ENCODE data around the gene CLDN5. TPM values are rescaled to one million over a fixed set of nuclear protein-coding genes. Genes with fewer than 3 reads are reported as not detected.
A peak's percentile ranks its signal among the peaks of the same experiment; 100 is the strongest.

Gene CLDN5
- total RNA-seq, 5 donors from 2014 or later (not counting 1 experiment from before 2014, with no cell fraction given), result 0.36 to 0.98 (median 0.85) TPM; not detected in 1

DNA sequence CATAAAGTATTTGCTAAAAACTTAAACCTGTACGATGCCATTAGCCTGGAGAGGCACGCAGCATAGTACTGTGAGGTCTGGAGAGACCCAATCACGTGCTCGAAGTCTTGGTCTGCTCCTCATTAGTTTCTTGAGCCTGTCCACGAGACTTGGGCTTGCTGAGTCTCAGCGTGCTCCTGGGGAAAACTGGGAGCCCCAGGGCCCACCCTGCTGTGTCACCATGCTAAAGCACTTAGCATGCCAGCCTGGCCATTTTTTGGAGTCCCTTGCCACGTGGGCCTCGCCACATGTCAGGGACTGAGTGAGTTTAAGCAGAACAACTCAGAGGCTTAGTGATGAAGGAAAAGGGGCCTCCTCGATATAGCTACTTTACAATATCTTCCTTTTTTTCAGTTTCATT lies 41.9 kb downstream of the CLDN5 start:
- POLR2A ChIA-PET, result no interaction called here
- H3K36me3 ChIP-seq (ENCODE audit: control insufficient read depth in 2 of 2, extremely low read depth in 1 of 2, insufficient read depth in 1 of 2, low read length in 1 of 2), result no peaks in the 10 kb centered on the region
- CTCF ChIA-PET, result no interaction called here
- no peaks in the 10 kb centered on the region for H3K9me3 Mint-ChIP-seq
- H3K4me3 Mint-ChIP-seq, result no peak overlapping the region
- peaks cover 9 to 10% of the 10 kb centered on the region in 2 experiments for H3K4me1 ChIP-seq (ENCODE audit: control insufficient read depth in 1 of 2, extremely low read depth in 1 of 2, insufficient read depth in 2 of 2, low read length in 2 of 2)
- ATAC-seq (replicated peaks in 1 of 4) (no peak), DNase-seq (no peak)
- no peaks in the 10 kb centered on the region for H3K36me3 Mint-ChIP-seq
- no peaks in the 10 kb centered on the region for H3K27me3 Mint-ChIP-seq
- peaks cover 16 to 18% (median 17%) of the 10 kb centered on the region in 3 donors for H3K4me1 Mint-ChIP-seq
- no peaks in the 10 kb centered on the region for H3K27me3 ChIP-seq (replicated peaks in 1 of 2; ENCODE audit: control insufficient read depth in 2 of 2, extremely low read depth in 1 of 2, insufficient read depth in 2 of 2, low read length in 1 of 2)
- no peak overlapping the region for H3K27ac Mint-ChIP-seq
- H3K27ac ChIP-seq (ENCODE audit: low read length), result no peak overlapping the region
- no peak overlapping the region for H3K4me3 ChIP-seq (ENCODE audit: control insufficient read depth in 1 of 2, extremely low read depth in 1 of 2, low read length in 1 of 2)
- no peaks in the 10 kb centered on the region for H3K9me3 ChIP-seq
- WGBS (ENCODE audit: insufficient coverage), result 96% methylated on average over 6 of the region's 9 CpGs

DNA sequence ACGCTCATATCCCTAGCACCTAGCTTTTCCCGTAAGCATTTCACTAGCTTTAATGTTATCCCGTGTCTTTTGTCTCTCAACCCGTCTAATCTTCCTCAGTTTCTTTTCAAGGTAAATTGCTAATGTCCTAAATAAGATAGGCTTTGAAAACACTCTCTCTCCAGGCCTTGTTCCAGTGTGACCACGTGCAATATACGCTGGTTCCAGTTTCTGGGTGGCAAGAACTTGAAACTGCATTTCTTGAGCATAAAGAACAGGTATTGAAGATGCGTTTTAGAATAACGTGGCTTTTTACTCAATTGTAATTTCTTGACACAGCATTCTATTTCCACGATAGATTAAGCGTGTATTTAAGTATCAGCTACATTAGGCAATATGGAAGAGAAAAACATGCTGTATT lies 43.4 kb downstream of the CLDN5 start:
- no peaks in the 10 kb centered on the region for H3K9me3 Mint-ChIP-seq
- H3K36me3 ChIP-seq (ENCODE audit: control insufficient read depth in 2 of 2, extremely low read depth in 1 of 2, insufficient read depth in 1 of 2, low read length in 1 of 2), result peaks cover 3 to 5% of the 10 kb centered on the region in 2 donors
- ATAC-seq (replicated peaks in 1 of 4) (no peak), DNase-seq (no peak)
- ChIA-PET CTCF (no interaction called here), POLR2A (no interaction called here)
- H3K36me3 Mint-ChIP-seq, result peaks cover 3% of the 10 kb centered on the region
- peaks cover 10 to 11% of the 10 kb centered on the region in 2 experiments for H3K4me1 ChIP-seq (ENCODE audit: control insufficient read depth in 1 of 2, extremely low read depth in 1 of 2, insufficient read depth in 2 of 2, low read length in 2 of 2)
- no peaks in the 10 kb centered on the region for H3K27me3 ChIP-seq (replicated peaks in 1 of 2; ENCODE audit: control insufficient read depth in 2 of 2, extremely low read depth in 1 of 2, insufficient read depth in 2 of 2, low read length in 1 of 2)
- no peaks in the 10 kb centered on the region for H3K27me3 Mint-ChIP-seq
- WGBS (ENCODE audit: insufficient coverage), result 84% methylated on average over 4 of the region's 10 CpGs
- no peak overlapping the region for H3K27ac Mint-ChIP-seq
- no peak overlapping the region for H3K4me3 ChIP-seq (ENCODE audit: control insufficient read depth in 1 of 2, extremely low read depth in 1 of 2, low read length in 1 of 2)
- H3K9me3 ChIP-seq, result no peaks in the 10 kb centered on the region
- H3K27ac ChIP-seq (ENCODE audit: low read length), result no peak overlapping the region
- H3K4me3 Mint-ChIP-seq, result peak overlapping the region; percentile 84 to 93 (median 93)
- peaks cover 26 to 28% (median 27%) of the 10 kb centered on the region in 3 donors for H3K4me1 Mint-ChIP-seq

DNA sequence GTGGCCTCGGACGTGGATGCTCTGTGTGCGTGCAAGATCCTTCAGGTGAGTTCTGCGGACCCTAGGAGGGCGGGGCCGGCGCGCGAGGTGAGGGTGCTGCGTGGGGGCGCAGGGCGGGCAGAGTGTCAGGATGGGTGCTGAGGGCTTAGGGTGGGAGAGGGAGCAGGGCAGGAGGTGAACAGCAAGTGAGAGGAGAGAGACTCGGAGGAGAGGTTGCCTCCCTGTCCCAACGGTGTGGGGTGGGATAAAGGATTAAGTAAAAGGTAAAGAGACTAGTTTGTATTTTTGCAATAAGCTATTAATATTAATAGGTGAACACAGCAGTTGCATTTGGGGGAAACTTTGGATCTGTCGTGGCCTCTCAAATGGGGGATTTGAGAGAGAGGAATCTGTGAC lies 44.0 kb downstream of the CLDN5 start:
- no peak overlapping the region for H3K27ac Mint-ChIP-seq
- POLR2A ChIA-PET, result interaction anchor here in 1 of 2 donors (0.6 to 0.7 kb wide), 2 partner anchors 382 to 1483 kb away, joined by 3 to 5 read pairs; no protein-coding TSS in a partner anchor
- ATAC-seq (replicated peaks in 1 of 4) (no peak), DNase-seq (peak in 2 of 35 experiments; percentile 6 to 7)
- H3K4me1 Mint-ChIP-seq, result peaks cover 32 to 34% (median 32%) of the 10 kb centered on the region in 3 donors
- under 1% methylated on average over 14 of the region's 15 CpGs for WGBS (ENCODE audit: insufficient coverage)
- Histone ChIP-seq H3K27ac (ENCODE audit: low read length) (peak overlapping the region; percentile 97), H3K4me1 (ENCODE audit: control insufficient read depth in 1 of 2, extremely low read depth in 1 of 2, insufficient read depth in 2 of 2, low read length in 2 of 2) (peaks cover 10 to 11% of the 10 kb centered on the region in 2 experiments), H3K36me3 (ENCODE audit: control insufficient read depth in 2 of 2, extremely low read depth in 1 of 2, insufficient read depth in 1 of 2, low read length in 1 of 2) (peaks cover 6 to 10% of the 10 kb centered on the region in 2 donors), H3K27me3 (replicated peaks in 1 of 2; ENCODE audit: control insufficient read depth in 2 of 2, extremely low read depth in 1 of 2, insufficient read depth in 2 of 2, low read length in 1 of 2) (no peaks in the 10 kb centered on the region), H3K9me3 (no peaks in the 10 kb centered on the region), H3K4me3 (ENCODE audit: control insufficient read depth in 1 of 2, extremely low read depth in 1 of 2, low read length in 1 of 2) (peak overlapping the region; percentile 71 to 86)
- CTCF ChIA-PET, result interaction anchor here in 1 of 2 donors (0.9 to 1.1 kb wide), 3 partner anchors 28 to 336 kb away, joined by 3 to 7 read pairs (median 6); partner anchors contain the start of gene ESS2
- peak overlapping the region; percentile 84 to 93 (median 93) for H3K4me3 Mint-ChIP-seq
- H3K36me3 Mint-ChIP-seq, result peaks cover 6% of the 10 kb centered on the region
- no peaks in the 10 kb centered on the region for H3K27me3 Mint-ChIP-seq
- no peaks in the 10 kb centered on the region for H3K9me3 Mint-ChIP-seq

DNA sequence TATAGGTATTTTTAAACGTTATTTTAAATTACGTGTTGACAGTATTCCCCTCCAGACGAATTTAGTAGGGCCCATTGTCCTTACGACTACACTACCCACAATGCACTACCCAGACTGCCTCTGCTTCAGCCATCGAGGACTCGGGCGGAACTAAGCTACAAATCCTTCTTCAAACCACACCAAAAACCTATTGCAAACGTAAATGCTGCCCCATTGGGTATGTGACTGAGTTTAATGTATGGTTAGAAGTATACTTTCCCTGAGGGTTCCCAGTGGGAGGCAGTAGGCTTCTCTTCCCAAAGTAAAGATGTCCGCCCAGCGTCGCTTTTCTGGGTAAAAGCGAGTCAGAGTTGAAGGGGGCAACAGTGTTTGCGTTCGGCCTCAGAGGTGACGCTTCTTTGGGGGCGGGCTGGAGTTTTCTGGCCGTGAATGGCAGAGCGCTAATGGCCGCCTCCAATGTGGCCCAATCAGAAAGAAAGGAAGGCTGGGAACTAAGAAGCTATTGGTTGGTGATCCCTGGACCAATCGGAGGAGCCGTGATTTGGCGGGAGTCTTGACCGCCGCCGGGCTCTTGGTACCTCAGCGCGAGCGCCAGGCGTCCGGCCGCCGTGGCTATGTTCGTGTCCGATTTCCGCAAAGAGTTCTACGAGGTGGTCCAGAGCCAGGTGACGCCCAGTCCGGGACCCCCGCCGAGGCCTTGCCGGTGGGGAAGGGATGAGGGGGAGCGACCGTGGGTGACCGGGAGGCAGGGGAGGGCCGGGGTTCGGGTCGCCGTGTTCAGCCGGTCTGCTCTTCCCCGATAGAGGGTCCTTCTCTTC lies 44.6 kb downstream of the CLDN5 start, which contains the start of gene CDC45:
CDC45 (plus strand) TSS at position 566 of the 818 bp plus-strand sequence; CDS start at position 615, 49 bp downstream.
- under 1% methylated on average over 41 of the region's 50 CpGs for WGBS (ENCODE audit: insufficient coverage)

DNA sequence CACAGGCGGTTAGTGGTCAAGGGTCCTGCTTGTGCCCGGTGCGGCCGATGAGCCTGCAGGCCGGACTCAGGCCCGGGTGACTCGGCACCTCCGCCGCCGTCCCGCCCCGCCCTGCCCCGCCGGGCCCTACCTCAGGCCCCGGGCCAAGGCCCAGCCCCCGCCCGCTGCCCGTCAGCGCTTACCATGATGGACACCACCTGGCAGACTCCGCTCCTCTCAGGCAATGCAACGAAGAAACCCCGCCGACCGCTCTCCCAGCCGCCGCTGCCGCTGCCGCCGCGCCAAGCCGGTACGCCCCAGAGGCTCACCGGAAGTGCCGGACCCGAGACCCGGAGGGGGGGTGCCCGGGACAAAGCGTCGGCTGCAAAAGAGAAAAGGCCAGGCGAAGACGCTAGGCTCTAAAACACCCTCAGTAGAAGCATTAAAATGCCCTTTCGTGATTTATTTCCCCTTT lies 45.3 kb downstream of the CLDN5 start, which contains the start of gene UFD1:
UFD1 (minus strand) TSS at position 293 of the 454 bp plus-strand sequence; CDS start at position 185, 108 bp downstream.
- CTCF ChIA-PET, result interaction anchor here in 1 of 2 donors (0.5 to 2.2 kb wide), 5 partner anchors 34 to 456 kb away, joined by 3 to 7 read pairs (median 6); partner anchors contain the start of gene ESS2
- POLR2A ChIA-PET, result no interaction called here
- H3K4me1 Mint-ChIP-seq, result peaks cover 33 to 36% (median 36%) of the 10 kb centered on the region in 3 donors
- Histone ChIP-seq H3K27ac (ENCODE audit: low read length) (peak within 1 kb of the TSS; percentile 97), H3K4me3 (ENCODE audit: control insufficient read depth in 1 of 2, extremely low read depth in 1 of 2, low read length in 1 of 2) (peak within 1 kb of the TSS; percentile 71 to 86), H3K9me3 (no peaks in the 10 kb centered on the region), H3K27me3 (replicated peaks in 1 of 2; ENCODE audit: control insufficient read depth in 2 of 2, extremely low read depth in 1 of 2, insufficient read depth in 2 of 2, low read length in 1 of 2) (no peaks in the 10 kb centered on the region), H3K4me1 (ENCODE audit: control insufficient read depth in 1 of 2, extremely low read depth in 1 of 2, insufficient read depth in 2 of 2, low read length in 2 of 2) (peaks cover 11 to 13% of the 10 kb centered on the region in 2 experiments), H3K36me3 (ENCODE audit: control insufficient read depth in 2 of 2, extremely low read depth in 1 of 2, insufficient read depth in 1 of 2, low read length in 1 of 2) (peaks cover 12 to 18% of the 10 kb centered on the region in 2 donors)
- ATAC-seq (replicated peaks in 1 of 4) (peak; percentile 58 to 68 (median 63)), DNase-seq (peak; percentile 64 to 85 (median 74))
- under 1% methylated on average over 38 of the region's 42 CpGs for whole genome bisulfite sequencing (ENCODE audit: insufficient coverage)
- peaks cover 10% of the 10 kb centered on the region for H3K36me3 Mint-ChIP-seq
- H3K4me3 Mint-ChIP-seq, result peak within 1 kb of the TSS; percentile 84 to 93 (median 93)
- no peaks in the 10 kb centered on the region for H3K27me3 Mint-ChIP-seq
- peak within 1 kb of the TSS; percentile 100 for H3K27ac Mint-ChIP-seq
- H3K9me3 Mint-ChIP-seq, result no peaks in the 10 kb centered on the region

More for the DNA sequence above, 44.6 kb downstream of the CLDN5 start, which contains the start of gene CDC45:
- Mint-ChIP-seq H3K4me3 (peak within 1 kb of the TSS; percentile 84 to 93 (median 93)), H3K27me3 (no peaks in the 10 kb centered on the region), H3K27ac (peak within 1 kb of the TSS; percentile 100), H3K4me1 (peaks cover 33 to 36% (median 33%) of the 10 kb centered on the region in 3 donors), H3K36me3 (peaks cover 7% of the 10 kb centered on the region), H3K9me3 (no peaks in the 10 kb centered on the region)
- peak; percentile 86 to 97 (median 92) for DNase-seq
- Histone ChIP-seq H3K4me3 (ENCODE audit: control insufficient read depth in 1 of 2, extremely low read depth in 1 of 2, low read length in 1 of 2) (peak within 1 kb of the TSS; percentile 71 to 86), H3K27ac (ENCODE audit: low read length) (peak within 1 kb of the TSS; percentile 97), H3K9me3 (no peaks in the 10 kb centered on the region), H3K4me1 (ENCODE audit: control insufficient read depth in 1 of 2, extremely low read depth in 1 of 2, insufficient read depth in 2 of 2, low read length in 2 of 2) (peaks cover 11 to 12% of the 10 kb centered on the region in 2 experiments), H3K36me3 (ENCODE audit: control insufficient read depth in 2 of 2, extremely low read depth in 1 of 2, insufficient read depth in 1 of 2, low read length in 1 of 2) (peaks cover 11 to 14% of the 10 kb centered on the region in 2 donors), H3K27me3 (replicated peaks in 1 of 2; ENCODE audit: control insufficient read depth in 2 of 2, extremely low read depth in 1 of 2, insufficient read depth in 2 of 2, low read length in 1 of 2) (no peaks in the 10 kb centered on the region)
- CTCF ChIA-PET, result interaction anchor here (0.6 to 2.2 kb wide), 6 partner anchors 19 to 456 kb away, joined by 3 to 7 read pairs (median 6); partner anchors contain the start of gene ESS2 (in 1 of the 2)
- peak; percentile 90 to 93 (median 92) for ATAC-seq (replicated peaks in 1 of 4)
- POLR2A ChIA-PET, result interaction anchor here in 1 of 2 donors (0.6 to 0.7 kb wide), 2 partner anchors 381 to 1483 kb away, joined by 3 to 5 read pairs; no protein-coding TSS in a partner anchor
